H9 (cell line): ENCODE data around the gene ATP6V0E1. TPM values are rescaled to one million over a fixed set of nuclear protein-coding genes. Genes with fewer than 3 reads are reported as not detected.

Experiments used
- DNase-seq: peaks from one replicate; pipeline ENCODE4 v3.0.0-alpha.2; 2017
- H2AFZ ChIP-seq: one replicate; pipeline ENCODE4 v1.6.1; 2013; ENCODE audit warnings: mild to moderate bottlenecking, low read length, control low read depth, moderate library complexity
- H2AK5ac ChIP-seq: 2 replicates; pipeline ENCODE4 v1.6.1; 2013; ENCODE audit warnings: low read length, control low read depth, mixed read lengths; ENCODE audit not compliant: insufficient read length
- H2BK120ac ChIP-seq: one replicate; pipeline ENCODE4 v1.6.1; 2013; ENCODE audit warnings: low read depth, mild to moderate bottlenecking, low read length, control low read depth, inconsistent platforms; ENCODE audit not compliant: poor library complexity, severe bottlenecking
- H2BK12ac ChIP-seq: 2 replicates; pipeline ENCODE4 v1.6.1; 2013; ENCODE audit warnings: low read length, control low read depth, mixed read lengths, low read depth; ENCODE audit not compliant: insufficient read length
- H2BK15ac ChIP-seq: 2 replicates; pipeline ENCODE4 v1.6.1; 2013; ENCODE audit warnings: low read depth, low read length, control low read depth
- H2BK20ac ChIP-seq: one replicate; pipeline ENCODE4 v1.6.1; 2013; ENCODE audit warnings: low read depth, mild to moderate bottlenecking, low read length, control low read depth, inconsistent platforms; ENCODE audit not compliant: poor library complexity, severe bottlenecking
- H2BK5ac ChIP-seq: 2 replicates; pipeline ENCODE4 v1.6.1; 2013; ENCODE audit warnings: low read length, control low read depth, mixed read lengths; ENCODE audit not compliant: insufficient read length
- H3K14ac ChIP-seq: 2 replicates; pipeline ENCODE4 v1.6.1; 2013; ENCODE audit warnings: low read length, control low read depth; ENCODE audit not compliant: insufficient read depth
- H3K18ac ChIP-seq: 2 replicates; pipeline ENCODE4 v1.6.1; 2013; ENCODE audit warnings: low read depth, mild to moderate bottlenecking, mixed read lengths, low read length, control low read depth; ENCODE audit not compliant: insufficient read length
- H3K23ac ChIP-seq: 2 replicates; pipeline ENCODE4 v1.6.1; 2013; ENCODE audit warnings: low read length, control low read depth, mixed read lengths, low read depth; ENCODE audit not compliant: insufficient read length
- H3K23me2 ChIP-seq: 2 replicates; pipeline ENCODE4 v1.6.1; 2013; ENCODE audit warnings: low read depth, mild to moderate bottlenecking, mixed read lengths, low read length, control low read depth; ENCODE audit not compliant: insufficient read length, poor library complexity, severe bottlenecking
- H3K27ac ChIP-seq: 2 replicates; pipeline ENCODE4 v1.5.1; 2013; ENCODE audit warnings: low read length, control low read depth, mixed read lengths, low read depth; ENCODE audit not compliant: insufficient read length
- H3K27me3 ChIP-seq: 2 replicates; pipeline ENCODE4 v1.6.1; 2013; ENCODE audit warnings: low read length, control low read depth, inconsistent platforms; ENCODE audit not compliant: insufficient read depth
- H3K4ac ChIP-seq: 2 replicates; pipeline ENCODE4 v1.6.1; 2013; ENCODE audit warnings: low read depth, mild to moderate bottlenecking, control low read depth, inconsistent platforms, low read length, moderate library complexity
- H3K4me1 ChIP-seq: 2 replicates; pipeline ENCODE4 v1.6.1; 2013; ENCODE audit warnings: low read length, control low read depth, inconsistent platforms; ENCODE audit not compliant: insufficient read depth
- H3K4me2 ChIP-seq: 2 replicates; pipeline ENCODE4 v1.6.1; 2013; ENCODE audit warnings: low read length, control low read depth, mixed read lengths; ENCODE audit not compliant: insufficient read length, insufficient read depth
- H3K56ac ChIP-seq: 2 replicates; pipeline ENCODE4 v1.6.1; 2013; ENCODE audit warnings: low read depth, mild to moderate bottlenecking, mixed read lengths, low read length, control low read depth; ENCODE audit not compliant: insufficient read length
- H3K79me1 ChIP-seq: 2 replicates; pipeline ENCODE4 v1.6.1; 2013; ENCODE audit warnings: low read depth, mild to moderate bottlenecking, moderate library complexity, low read length, control low read depth, inconsistent platforms; ENCODE audit not compliant: insufficient read depth, poor library complexity, severe bottlenecking
- H3K79me2 ChIP-seq: 2 replicates; pipeline ENCODE4 v1.6.1; 2013; ENCODE audit warnings: low read length, control low read depth, inconsistent platforms; ENCODE audit not compliant: insufficient read depth
- H3K9ac ChIP-seq: 2 replicates; pipeline ENCODE4 v1.6.1; 2013; ENCODE audit warnings: low read length, control low read depth, mixed read lengths; ENCODE audit not compliant: insufficient read length; ENCODE audit errors: extremely low read depth
- H3K9me3 ChIP-seq: one replicate; pipeline ENCODE4 v1.6.1; 2013; ENCODE audit warnings: low read depth, low read length, inconsistent platforms; ENCODE audit not compliant: control insufficient read depth
- H3T11ph ChIP-seq: one replicate; pipeline ENCODE4 v1.6.1; 2013; ENCODE audit warnings: mild to moderate bottlenecking, low read length, control low read depth, inconsistent platforms
- H4K20me1 ChIP-seq: one replicate; pipeline ENCODE4 v1.6.1; 2013; ENCODE audit not compliant: control insufficient read depth, insufficient read length, insufficient read depth
- H4K5ac ChIP-seq: 2 replicates; pipeline ENCODE4 v1.6.1; 2013; ENCODE audit warnings: low read depth, mild to moderate bottlenecking, mixed read lengths, low read length, control low read depth; ENCODE audit not compliant: insufficient read length
- H4K8ac ChIP-seq: replicated peaks from 2 replicates; pipeline ENCODE4 v1.6.1; 2013; ENCODE audit warnings: low read length, control low read depth, mixed read lengths, low read depth; ENCODE audit not compliant: insufficient read length
- H4K91ac ChIP-seq: 2 replicates; pipeline ENCODE4 v1.6.1; 2013; ENCODE audit warnings: low read depth, mild to moderate bottlenecking, moderate library complexity, mixed read lengths, low read length, control low read depth; ENCODE audit not compliant: insufficient read length
- H3K27ac Mint-ChIP-seq, 3 experiments: 2 replicates in 2 of 3; 3 replicates in 1 of 3; pipeline ENCODE4 v1.8.0; 2020 to 2021; ENCODE audit warnings: mixed read lengths in 3 of 3, mild to moderate bottlenecking in 1 of 3, moderate library complexity in 1 of 3
- H3K27me3 Mint-ChIP-seq: 2 replicates; pipeline ENCODE4 v1.8.0; 2021; ENCODE audit warnings: low read depth, mild to moderate bottlenecking, moderate library complexity, mixed read lengths
- H3K36me3 Mint-ChIP-seq, 3 experiments: 2 replicates in 2 of 3; 3 replicates in 1 of 3; pipeline ENCODE4 v1.8.0; 2020 to 2021; ENCODE audit warnings: low read depth in 3 of 3, mixed read lengths in 3 of 3; ENCODE audit not compliant: insufficient read depth in 1 of 3
- H3K4me1 Mint-ChIP-seq, 2 experiments: 2 replicates each; pipeline ENCODE4 v1.8.0; 2020; ENCODE audit warnings: mixed read lengths in 2 of 2
- H3K4me3 Mint-ChIP-seq, 2 experiments: 2 replicates in 1 of 2; 3 replicates in 1 of 2; pipeline ENCODE4 v1.8.0; 2020 to 2021; ENCODE audit warnings: mild to moderate bottlenecking in 2 of 2, mixed read lengths in 2 of 2, moderate library complexity in 1 of 2
- H3K9me3 Mint-ChIP-seq, 2 experiments: 2 replicates in 1 of 2; 3 replicates in 1 of 2; pipeline ENCODE4 v1.8.0; 2020; ENCODE audit warnings: mild to moderate bottlenecking in 2 of 2, mixed read lengths in 2 of 2, moderate library complexity in 1 of 2
- WGBS: extraction: QIAGEN DNeasy Blood & Tissue Kit; methylation state at CpG from one replicate; pipeline ENCODE4 v1.1.7; 2013; ENCODE audit warnings: missing lambda C conversion rate, low lambda C conversion rate, mixed read lengths; ENCODE audit not compliant: insufficient read length; ENCODE audit errors: extremely low coverage; 5-methylcytosine and 5-hydroxymethylcytosine counted together
- total RNA-seq: library from RNA; stranded (reverse); gene quantifications from 2 replicates; pipeline ENCODE4 v1.2.1, GENCODE V29; 2021
- TF ChIP-seq, protein P1 (sequence below): fragments of 200-600 bp; sonication (generic); conservative IDR thresholded peaks from 3 replicates; pipeline ENCODE4 v1.8.0; 2021; ENCODE audit warnings: antibody characterized with exemption, mild to moderate bottlenecking

ATP6V0E1 gene
- total RNA-seq, 1 experiment from 2014 or later = 101 TPM

DNA sequence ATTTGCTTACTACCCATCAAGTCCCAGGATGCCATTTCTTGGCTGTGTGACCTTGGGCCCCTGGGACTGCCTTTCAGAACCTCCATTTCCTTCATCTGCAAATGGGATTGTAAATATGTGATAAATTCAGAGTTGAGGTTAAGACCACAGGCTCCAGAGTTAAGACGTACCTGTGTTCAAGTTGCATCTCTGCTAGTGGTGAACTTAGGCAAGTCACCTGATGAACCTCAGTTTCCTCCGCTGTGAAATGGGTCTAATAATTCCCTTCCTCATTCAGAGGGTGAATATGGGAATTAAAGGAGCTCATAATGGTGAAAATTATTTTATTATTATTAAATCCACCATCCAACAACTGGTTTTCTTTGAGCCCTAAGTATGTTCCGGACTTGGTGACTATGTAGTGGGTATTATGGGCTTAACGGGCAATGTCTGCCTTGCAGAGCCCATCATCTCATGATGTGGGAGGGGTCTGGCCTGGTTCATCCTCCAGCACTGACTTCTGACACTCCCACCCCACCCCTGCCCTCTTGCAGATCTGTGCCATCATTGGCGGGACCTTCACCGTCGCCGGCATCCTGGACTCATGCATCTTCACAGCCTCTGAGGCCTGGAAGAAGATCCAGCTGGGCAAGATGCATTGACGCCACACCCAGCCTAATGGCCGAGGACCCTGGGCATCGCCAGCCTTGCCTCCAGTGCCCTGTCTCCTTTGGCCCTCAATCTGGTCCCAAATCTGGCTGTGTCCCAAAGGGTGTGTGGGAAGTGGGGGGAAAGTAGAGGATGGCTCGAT, 33.2 kb upstream of the ATP6V0E1 start:
- DNase-seq = no peak
- Histone ChIP-seq H2AK5ac (no peak overlapping the region), H4K20me1 (no peaks in the 10 kb centered on the region), H4K8ac (no peak overlapping the region), H3T11ph (no peak overlapping the region), H3K9ac (no peak overlapping the region), H3K27me3 (no peaks in the 10 kb centered on the region), H3K79me1 (no peaks in the 10 kb centered on the region), H2BK15ac (no peak overlapping the region), H3K4me2 (no peak overlapping the region), H3K23me2 (no peaks in the 10 kb centered on the region), H2BK120ac (no peak overlapping the region), H2BK12ac (no peak overlapping the region), H2AFZ (no peak overlapping the region), H4K5ac (no peak overlapping the region), H3K56ac (no peak overlapping the region), H3K14ac (no peak overlapping the region), H3K9me3 (no peaks in the 10 kb centered on the region), H4K91ac (no peak overlapping the region), H3K4me1 (no peaks in the 10 kb centered on the region), H2BK5ac (no peak overlapping the region), H3K79me2 (no peaks in the 10 kb centered on the region), H3K23ac (no peak overlapping the region), H3K4ac (no peak overlapping the region), H3K27ac (no peak overlapping the region), H3K18ac (no peak overlapping the region), H2BK20ac (no peak overlapping the region)
- Mint-ChIP-seq H3K4me3 (no peak overlapping the region; a peak in 1 of 5 replicates), H3K27me3 (peaks cover 15% of the 10 kb centered on the region), H3K36me3 (peaks cover 8 to 31% (median 21%) of the 10 kb centered on the region in 3 experiments; a peak in 6 of 7 replicates), H3K4me1 (peaks cover 0 to 5% of the 10 kb centered on the region in 2 experiments; a peak in 3 of 4 replicates), H3K9me3 (no peaks in the 10 kb centered on the region), H3K27ac (no peak overlapping the region)
- WGBS = no CpG with 5 or more reads among the region's 12 CpGs
- TF ChIP-seq, protein P1, sequence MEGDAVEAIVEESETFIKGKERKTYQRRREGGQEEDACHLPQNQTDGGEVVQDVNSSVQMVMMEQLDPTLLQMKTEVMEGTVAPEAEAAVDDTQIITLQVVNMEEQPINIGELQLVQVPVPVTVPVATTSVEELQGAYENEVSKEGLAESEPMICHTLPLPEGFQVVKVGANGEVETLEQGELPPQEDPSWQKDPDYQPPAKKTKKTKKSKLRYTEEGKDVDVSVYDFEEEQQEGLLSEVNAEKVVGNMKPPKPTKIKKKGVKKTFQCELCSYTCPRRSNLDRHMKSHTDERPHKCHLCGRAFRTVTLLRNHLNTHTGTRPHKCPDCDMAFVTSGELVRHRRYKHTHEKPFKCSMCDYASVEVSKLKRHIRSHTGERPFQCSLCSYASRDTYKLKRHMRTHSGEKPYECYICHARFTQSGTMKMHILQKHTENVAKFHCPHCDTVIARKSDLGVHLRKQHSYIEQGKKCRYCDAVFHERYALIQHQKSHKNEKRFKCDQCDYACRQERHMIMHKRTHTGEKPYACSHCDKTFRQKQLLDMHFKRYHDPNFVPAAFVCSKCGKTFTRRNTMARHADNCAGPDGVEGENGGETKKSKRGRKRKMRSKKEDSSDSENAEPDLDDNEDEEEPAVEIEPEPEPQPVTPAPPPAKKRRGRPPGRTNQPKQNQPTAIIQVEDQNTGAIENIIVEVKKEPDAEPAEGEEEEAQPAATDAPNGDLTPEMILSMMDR = no peak
